HG02623 (cell line): ENCODE results near the gene SEMG2.

Experiments
- ATAC-seq: cut with Tn5 transposase; IDR thresholded peaks from one replicate; pipeline ENCODE4 v1.9.1; 2021; ENCODE audit warnings: moderate library complexity; ENCODE audit not compliant: unreplicated experiment

SEMG2 gene

GRCh38 chr20:45221076-45221475 is at the start of gene SEMG2:
Gene SEMG2 (plus strand): TSS chr20:45221373. CDS start chr20:45221390, 17 bp downstream.
- no peak for ATAC-seq

- ATAC-seq, result no peak
Observed at GRCh38 chr20:45173522-45173921, 47.7 kb upstream of the SEMG2 start.

- ATAC-seq, result no peak
Observed at GRCh38 chr20:45174434-45175364, 46.5 kb upstream of the SEMG2 start, which contains the start of gene PI3. Gene PI3 (plus strand): TSS chr20:45174902. CDS start chr20:45174923, 21 bp downstream.

GRCh38 chr20:45176526-45177267 is 44.5 kb upstream of the SEMG2 start:
- ATAC-seq, result no peak

- ATAC-seq, result no peak
Observed at GRCh38 chr20:45179166-45179565, 42.0 kb upstream of the SEMG2 start.

GRCh38 chr20:45181639-45182038 is 39.5 kb upstream of the SEMG2 start:
- ATAC-seq, result no peak

- no peak for ATAC-seq
Observed at GRCh38 chr20:45183084-45183483, 38.1 kb upstream of the SEMG2 start.

GRCh38 chr20:45187693-45188092 is 33.5 kb upstream of the SEMG2 start:
- ATAC-seq, result no peak

- ATAC-seq, result no peak
Observed at GRCh38 chr20:45189067-45189609, 32.0 kb upstream of the SEMG2 start.

GRCh38 chr20:45189861-45190260 is 31.3 kb upstream of the SEMG2 start:
- no peak for ATAC-seq

GRCh38 chr20:45191926-45192325 is 29.2 kb upstream of the SEMG2 start:
- ATAC-seq, result no peak

GRCh38 chr20:45193331-45193730 is 27.8 kb upstream of the SEMG2 start:
- no peak for ATAC-seq

GRCh38 chr20:45206725-45207124 is 14.4 kb upstream of the SEMG2 start, which contains the start of gene SEMG1:
Gene SEMG1 (plus strand): TSS chr20:45207033. CDS start chr20:45207054, 21 bp downstream.
- ATAC-seq, result no peak

GRCh38 chr20:45209924-45210323 is 11.2 kb upstream of the SEMG2 start:
- ATAC-seq, result no peak

GRCh38 chr20:45211569-45212474 is 9.4 kb upstream of the SEMG2 start:
- no peak for ATAC-seq

- ATAC-seq, result no peak
Observed at GRCh38 chr20:45212836-45213235, 8.3 kb upstream of the SEMG2 start.

- ATAC-seq, result no peak
Observed at GRCh38 chr20:45218124-45218523, 3.0 kb upstream of the SEMG2 start.

- ATAC-seq, result no peak
Observed at GRCh38 chr20:45218636-45219035, 2.5 kb upstream of the SEMG2 start.

GRCh38 chr20:45223136-45223535 is 2.0 kb downstream of the SEMG2 start:
- ATAC-seq, result no peak

GRCh38 chr20:45226287-45226686 is 5.1 kb downstream of the SEMG2 start:
- no peak for ATAC-seq
